ENCODE data around the gene KRI1. TPM values are rescaled to one million over a fixed set of nuclear protein-coding genes. Genes with fewer than 3 reads are reported as not detected.

Gene KRI1
- total and polyA plus RNA-seq, 2 donors (not counting 3 experiments of a cell fraction or from before 2014, with no cell fraction given) = 6.7 to 25.7 TPM

- ChIA-PET POLR2A (no interaction called here), CTCF (interaction anchor here (0.6 to 2.9 kb wide), 10 partner anchors 9 to 208 kb away, joined by 3 to 23 read pairs (median 4); partner anchors contain the start of gene S1PR5)
- Histone ChIP-seq H3K27me3 (ENCODE audit: control insufficient read depth in 2 of 2, insufficient read depth in 2 of 2, low read length in 2 of 2) (peaks cover under 1 to 6% of the 10 kb centered on the region in 2 experiments), H3K4me1 (ENCODE audit: control insufficient read depth, extremely low read depth, insufficient read depth, low read length) (no peaks in the 10 kb centered on the region), H2AFZ (ENCODE audit: low read depth, low read length) (no peak overlapping the region), H3K36me3 (ENCODE audit: control insufficient read depth in 2 of 2, extremely low read depth in 1 of 2, insufficient read depth in 2 of 2, low read length in 2 of 2) (no peaks in the 10 kb centered on the region), H3K9me3 (replicated peaks; ENCODE audit: control insufficient read depth, insufficient read depth, low read length) (no peaks in the 10 kb centered on the region), H3K4me2 (ENCODE audit: insufficient read depth, low read length) (no peak overlapping the region), H3K27ac (ENCODE audit: insufficient read depth, low read depth, low read length) (no peak overlapping the region), H3K4me3 (replicated peaks in 1 of 3; ENCODE audit: insufficient read depth in 1 of 3, low read depth in 1 of 3, low read length in 3 of 3) (no peak overlapping the region), H3K9ac (replicated peaks; ENCODE audit: extremely low read depth, insufficient read depth, low read length) (no peak overlapping the region), H4K20me1 (replicated peaks; ENCODE audit: control insufficient read depth, extremely low read depth, insufficient read depth, low read length) (no peaks in the 10 kb centered on the region), H3K9me1 (replicated peaks; ENCODE audit: control insufficient read depth, extremely low read depth, insufficient read depth, low read length) (no peaks in the 10 kb centered on the region), H3K79me2 (ENCODE audit: control insufficient read depth, insufficient read depth, low read length) (no peaks in the 10 kb centered on the region)
- no peak for FAIRE-seq
- dilution Hi-C loops (cut with MboI; ENCODE audit: extremely low pct_ligation_motif_present, low sequenced_read_pairs) (no loop called here), intact Hi-C loops (cut with micrococcal nuclease) (loop anchor here (10.0 kb wide), 1 partner anchor 587 kb away; no protein-coding TSS in a partner anchor)
- no peak for DNase-seq (ENCODE audit: low read depth, low spot score)
- BruUV-seq (replicated peaks) = no TSS peak
- no peak for TF ChIP-seq GATA2 (IDR thresholded peaks at IDR 0.05; ENCODE audit: insufficient read depth, insufficient read length, low read depth, low read length)
- no peak for TF ChIP-seq MYC (IDR thresholded peaks at IDR 0.05; ENCODE audit: low read depth, low read length)
- TF ChIP-seq, protein P1, sequence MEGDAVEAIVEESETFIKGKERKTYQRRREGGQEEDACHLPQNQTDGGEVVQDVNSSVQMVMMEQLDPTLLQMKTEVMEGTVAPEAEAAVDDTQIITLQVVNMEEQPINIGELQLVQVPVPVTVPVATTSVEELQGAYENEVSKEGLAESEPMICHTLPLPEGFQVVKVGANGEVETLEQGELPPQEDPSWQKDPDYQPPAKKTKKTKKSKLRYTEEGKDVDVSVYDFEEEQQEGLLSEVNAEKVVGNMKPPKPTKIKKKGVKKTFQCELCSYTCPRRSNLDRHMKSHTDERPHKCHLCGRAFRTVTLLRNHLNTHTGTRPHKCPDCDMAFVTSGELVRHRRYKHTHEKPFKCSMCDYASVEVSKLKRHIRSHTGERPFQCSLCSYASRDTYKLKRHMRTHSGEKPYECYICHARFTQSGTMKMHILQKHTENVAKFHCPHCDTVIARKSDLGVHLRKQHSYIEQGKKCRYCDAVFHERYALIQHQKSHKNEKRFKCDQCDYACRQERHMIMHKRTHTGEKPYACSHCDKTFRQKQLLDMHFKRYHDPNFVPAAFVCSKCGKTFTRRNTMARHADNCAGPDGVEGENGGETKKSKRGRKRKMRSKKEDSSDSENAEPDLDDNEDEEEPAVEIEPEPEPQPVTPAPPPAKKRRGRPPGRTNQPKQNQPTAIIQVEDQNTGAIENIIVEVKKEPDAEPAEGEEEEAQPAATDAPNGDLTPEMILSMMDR (IDR thresholded peaks at IDR 0.05; ENCODE audit: extremely low read depth in 1 of 2, insufficient read depth in 1 of 2, low read depth in 1 of 2, low read length in 2 of 2) = no peak
- no peak for TF ChIP-seq FOS (IDR thresholded peaks at IDR 0.05; ENCODE audit: borderline replicate concordance, insufficient read depth, low read length)
Observed at GRCh38 chr19:10508036-10508435, 57.8 kb downstream of the KRI1 start.

GRCh38 chr19:10505583-10506229 is 60.1 kb downstream of the KRI1 start:
- H3K4me2 ChIP-seq (ENCODE audit: insufficient read depth, low read length) = no peak overlapping the region
- no peaks in the 10 kb centered on the region for H3K36me3 ChIP-seq (ENCODE audit: control insufficient read depth in 2 of 2, extremely low read depth in 1 of 2, insufficient read depth in 2 of 2, low read length in 2 of 2)
- dilution Hi-C loops (cut with MboI; ENCODE audit: extremely low pct_ligation_motif_present, low sequenced_read_pairs) = no loop called here
- no peak overlapping the region for H3K27ac ChIP-seq (ENCODE audit: insufficient read depth, low read depth, low read length)
- no peaks in the 10 kb centered on the region for H3K27me3 ChIP-seq (ENCODE audit: control insufficient read depth in 2 of 2, insufficient read depth in 2 of 2, low read length in 2 of 2)
- no peak overlapping the region for H3K4me3 ChIP-seq (replicated peaks in 1 of 3; ENCODE audit: insufficient read depth in 1 of 3, low read depth in 1 of 3, low read length in 3 of 3)
- DNase-seq (ENCODE audit: low read depth, low spot score) (peak; percentile 71), FAIRE-seq (peak; percentile 94)
- TF ChIP-seq, protein P2, sequence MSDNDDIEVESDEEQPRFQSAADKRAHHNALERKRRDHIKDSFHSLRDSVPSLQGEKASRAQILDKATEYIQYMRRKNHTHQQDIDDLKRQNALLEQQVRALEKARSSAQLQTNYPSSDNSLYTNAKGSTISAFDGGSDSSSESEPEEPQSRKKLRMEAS (IDR thresholded peaks at IDR 0.05; ENCODE audit: insufficient read depth, insufficient read length) = no peak
- TF ChIP-seq, protein P1 (IDR thresholded peaks at IDR 0.05; ENCODE audit: extremely low read depth in 1 of 2, insufficient read depth in 1 of 2, low read depth in 1 of 2, low read length in 2 of 2) = peak; percentile 73 to 88
- H3K79me2 ChIP-seq (ENCODE audit: control insufficient read depth, insufficient read depth, low read length) = peaks cover 16% of the 10 kb centered on the region
- BruUV-seq (replicated peaks) = no TSS peak
- H2AFZ ChIP-seq (ENCODE audit: low read depth, low read length) = no peak overlapping the region
- ChIA-PET CTCF (interaction anchor here (0.6 to 2.1 kb wide), 22 partner anchors 12 to 212 kb away, joined by 3 to 13 read pairs (median 3); partner anchors contain the start of genes CDC37, DNM2, KRI1 and S1PR5), POLR2A (no interaction called here)
- H4K20me1 ChIP-seq (replicated peaks; ENCODE audit: control insufficient read depth, extremely low read depth, insufficient read depth, low read length) = no peaks in the 10 kb centered on the region
- peaks cover 7% of the 10 kb centered on the region for H3K4me1 ChIP-seq (ENCODE audit: control insufficient read depth, extremely low read depth, insufficient read depth, low read length)
- H3K9me1 ChIP-seq (replicated peaks; ENCODE audit: control insufficient read depth, extremely low read depth, insufficient read depth, low read length) = no peaks in the 10 kb centered on the region
- intact Hi-C loops (cut with micrococcal nuclease) = loop anchor here (10.0 kb wide), 1 partner anchor 589 kb away; no protein-coding TSS in a partner anchor
- no peaks in the 10 kb centered on the region for H3K9me3 ChIP-seq (replicated peaks; ENCODE audit: control insufficient read depth, insufficient read depth, low read length)
- no peak overlapping the region for H3K9ac ChIP-seq (replicated peaks; ENCODE audit: extremely low read depth, insufficient read depth, low read length)
